ENCODE results near the gene FAM186B.

GRCh38 chr12:49652921-49653520 is 47.6 kb upstream of the FAM186B start:
- TF ChIP-seq CTCF (IDR thresholded peaks at IDR 0.05): no peak
- no peak for TF ChIP-seq EP300 (IDR thresholded peaks at IDR 0.05)
